WTC11 (cell line): Measurements from ENCODE around the gene PDZD2. TPM values are rescaled to one million over a fixed set of nuclear protein-coding genes. Genes with fewer than 3 reads are reported as not detected.

Experiments used
- ATAC-seq: fragments of 200-7000 bp; cut with Tn5 transposase; 2 replicates; pipeline ENCODE4 v1.10.0; 2021; ENCODE audit warnings: mild to moderate bottlenecking, moderate library complexity
- CTCF ChIA-PET: fragments of 300-600 bp; sonication (Branson Sonifier 250); formaldehyde crosslinking; loops from one replicate; lab custom pipeline; 2021; ENCODE audit warnings: antibody characterized with exemption; lab: Charles Lee
- POLR2A ChIA-PET: fragments of 350-600 bp; sonication (Branson Sonifier 250); formaldehyde crosslinking; loops from one replicate; lab custom pipeline; 2021; ENCODE audit warnings: antibody characterized with exemption; lab: Charles Lee
- DNase-seq: peaks from one replicate; pipeline ENCODE4 v3.0.0; 2021; ENCODE audit warnings: low spot score
- H3K27ac Mint-ChIP-seq: 2 replicates; pipeline ENCODE4 v1.8.0; 2021; ENCODE audit warnings: mixed read lengths
- H3K27me3 Mint-ChIP-seq: 2 replicates; pipeline ENCODE4 v1.8.0; 2021; ENCODE audit warnings: low read depth, mild to moderate bottlenecking, moderate library complexity, mixed read lengths
- H3K36me3 Mint-ChIP-seq: 2 replicates; pipeline ENCODE4 v1.8.0; 2021; ENCODE audit warnings: mixed read lengths
- H3K4me1 Mint-ChIP-seq: 2 replicates; pipeline ENCODE4 v1.8.0; 2022; ENCODE audit warnings: mixed read lengths
- H3K4me3 Mint-ChIP-seq: 2 replicates; pipeline ENCODE4 v1.8.0; 2021; ENCODE audit warnings: mild to moderate bottlenecking, moderate library complexity, mixed read lengths
- H3K9me3 Mint-ChIP-seq: 2 replicates; pipeline ENCODE4 v1.8.0; 2021; ENCODE audit warnings: mixed read lengths
- CBFB ChIP-seq: sonication (generic); formaldehyde crosslinking; IDR thresholded peaks from 2 replicates; pipeline ENCODE4 v1.8.1; 2022; ENCODE audit warnings: mild to moderate bottlenecking, low read depth, missing genetic modification reagents
- ESRRA ChIP-seq: sonication (generic); formaldehyde crosslinking; IDR thresholded peaks from 2 replicates; pipeline ENCODE4 v1.8.1; 2022; ENCODE audit warnings: mild to moderate bottlenecking, missing genetic modification reagents, borderline replicate concordance
- FOXK1 ChIP-seq: sonication (generic); formaldehyde crosslinking; IDR thresholded peaks from 2 replicates; pipeline ENCODE4 v1.8.0; 2022; ENCODE audit warnings: mild to moderate bottlenecking, moderate library complexity, missing genetic modification reagents
- HMGXB4 ChIP-seq: sonication (generic); formaldehyde crosslinking; IDR thresholded peaks from 2 replicates; pipeline ENCODE4 v1.8.1; 2023; ENCODE audit warnings: mild to moderate bottlenecking, moderate library complexity, missing genetic modification reagents
- IRF1 ChIP-seq: sonication (generic); formaldehyde crosslinking; IDR thresholded peaks from 2 replicates; pipeline ENCODE4 v1.8.0; 2023; ENCODE audit warnings: missing genetic modification reagents
- IRF2 ChIP-seq: sonication (generic); formaldehyde crosslinking; IDR thresholded peaks from 2 replicates; pipeline ENCODE4 v1.8.0; 2022; ENCODE audit warnings: low read depth, missing genetic modification reagents, borderline replicate concordance
- NR1H2 ChIP-seq: sonication (generic); formaldehyde crosslinking; IDR thresholded peaks from 2 replicates; pipeline ENCODE4 v1.9.0; 2021; ENCODE audit warnings: mild to moderate bottlenecking, moderate library complexity, missing genetic modification reagents
- PREB ChIP-seq: sonication (generic); formaldehyde crosslinking; IDR thresholded peaks from 2 replicates; pipeline ENCODE4 v1.8.1; 2022; ENCODE audit warnings: mild to moderate bottlenecking, missing genetic modification reagents, moderate library complexity, borderline replicate concordance
- SMAD3 ChIP-seq: sonication (generic); formaldehyde crosslinking; IDR thresholded peaks from 2 replicates; pipeline ENCODE4 v1.8.0; 2022; ENCODE audit warnings: missing genetic modification reagents, mild to moderate bottlenecking, borderline replicate concordance
- ZBTB21 ChIP-seq: sonication (generic); formaldehyde crosslinking; IDR thresholded peaks from 2 replicates; pipeline ENCODE4 v1.8.1; 2023; ENCODE audit warnings: mild to moderate bottlenecking, missing genetic modification reagents, borderline replicate concordance
- ZNF219 ChIP-seq: sonication (generic); formaldehyde crosslinking; IDR thresholded peaks from 2 replicates; pipeline ENCODE4 v1.8.0; 2023; ENCODE audit warnings: missing genetic modification reagents, mild to moderate bottlenecking, borderline replicate concordance
- ZNF232 ChIP-seq: sonication (generic); formaldehyde crosslinking; IDR thresholded peaks from 2 replicates; pipeline ENCODE4 v1.8.0; 2022; ENCODE audit warnings: mild to moderate bottlenecking, missing genetic modification reagents
- ZNF263 ChIP-seq: sonication (generic); formaldehyde crosslinking; IDR thresholded peaks from 2 replicates; pipeline ENCODE4 v1.8.1; 2022; ENCODE audit warnings: low read depth, mild to moderate bottlenecking, moderate library complexity, missing genetic modification reagents
- ZNF317 ChIP-seq: sonication (generic); formaldehyde crosslinking; IDR thresholded peaks from 2 replicates; pipeline ENCODE4 v1.8.1; 2023; ENCODE audit warnings: low read depth, mild to moderate bottlenecking, moderate library complexity, missing genetic modification reagents, borderline replicate concordance
- ZNF396 ChIP-seq: fragments of 250-450 bp; sonication (Bioruptor Pico); IDR thresholded peaks from 2 replicates; pipeline ENCODE4 v1.8.0; 2021; ENCODE audit warnings: mild to moderate bottlenecking, moderate library complexity, borderline replicate concordance
- ZNF416 ChIP-seq: fragments of 250-450 bp; sonication (Bioruptor Pico); IDR thresholded peaks from 2 replicates; pipeline ENCODE4 v1.9.0; 2021; ENCODE audit warnings: mild to moderate bottlenecking, inconsistent platforms
- total RNA-seq: library from RNA; stranded (reverse); gene quantifications from 3 replicates; pipeline ENCODE4 v1.2.3, GENCODE V29; 2021
- TF ChIP-seq, protein P1 (sequence below): sonication (generic); formaldehyde crosslinking; IDR thresholded peaks from 2 replicates; pipeline ENCODE4 v1.8.0; 2022; ENCODE audit warnings: missing genetic modification reagents
- TF ChIP-seq, protein P2 (sequence below): fragments of 250-450 bp; sonication (Bioruptor Pico); IDR thresholded peaks from 2 replicates; pipeline ENCODE4 v1.9.0; 2021; ENCODE audit warnings: mild to moderate bottlenecking
- TF ChIP-seq, protein P3 (sequence below): sonication (generic); formaldehyde crosslinking; IDR thresholded peaks from 2 replicates; pipeline ENCODE4 v1.8.0; 2022; ENCODE audit warnings: mild to moderate bottlenecking, missing genetic modification reagents
- TF ChIP-seq, protein P4 (sequence below): sonication (generic); formaldehyde crosslinking; conservative IDR thresholded peaks from 2 replicates; pipeline ENCODE4 v1.8.1; 2022; ENCODE audit warnings: mild to moderate bottlenecking, missing genetic modification reagents
- TF ChIP-seq, protein P5 (sequence below): sonication (generic); formaldehyde crosslinking; IDR thresholded peaks from 2 replicates; pipeline ENCODE4 v1.8.1; 2023; ENCODE audit warnings: mild to moderate bottlenecking, missing genetic modification reagents

PDZD2 gene
- total RNA-seq, 1 experiment from 2014 or later, result 11.4 TPM

- no peak for TF ChIP-seq ZNF396 (CRISPR knock-in tag)
- TF ChIP-seq HMGXB4 (CRISPR knock-in tag), result no peak
- no peak for TF ChIP-seq ZNF416 (CRISPR knock-in tag)
- TF ChIP-seq, protein P1, sequence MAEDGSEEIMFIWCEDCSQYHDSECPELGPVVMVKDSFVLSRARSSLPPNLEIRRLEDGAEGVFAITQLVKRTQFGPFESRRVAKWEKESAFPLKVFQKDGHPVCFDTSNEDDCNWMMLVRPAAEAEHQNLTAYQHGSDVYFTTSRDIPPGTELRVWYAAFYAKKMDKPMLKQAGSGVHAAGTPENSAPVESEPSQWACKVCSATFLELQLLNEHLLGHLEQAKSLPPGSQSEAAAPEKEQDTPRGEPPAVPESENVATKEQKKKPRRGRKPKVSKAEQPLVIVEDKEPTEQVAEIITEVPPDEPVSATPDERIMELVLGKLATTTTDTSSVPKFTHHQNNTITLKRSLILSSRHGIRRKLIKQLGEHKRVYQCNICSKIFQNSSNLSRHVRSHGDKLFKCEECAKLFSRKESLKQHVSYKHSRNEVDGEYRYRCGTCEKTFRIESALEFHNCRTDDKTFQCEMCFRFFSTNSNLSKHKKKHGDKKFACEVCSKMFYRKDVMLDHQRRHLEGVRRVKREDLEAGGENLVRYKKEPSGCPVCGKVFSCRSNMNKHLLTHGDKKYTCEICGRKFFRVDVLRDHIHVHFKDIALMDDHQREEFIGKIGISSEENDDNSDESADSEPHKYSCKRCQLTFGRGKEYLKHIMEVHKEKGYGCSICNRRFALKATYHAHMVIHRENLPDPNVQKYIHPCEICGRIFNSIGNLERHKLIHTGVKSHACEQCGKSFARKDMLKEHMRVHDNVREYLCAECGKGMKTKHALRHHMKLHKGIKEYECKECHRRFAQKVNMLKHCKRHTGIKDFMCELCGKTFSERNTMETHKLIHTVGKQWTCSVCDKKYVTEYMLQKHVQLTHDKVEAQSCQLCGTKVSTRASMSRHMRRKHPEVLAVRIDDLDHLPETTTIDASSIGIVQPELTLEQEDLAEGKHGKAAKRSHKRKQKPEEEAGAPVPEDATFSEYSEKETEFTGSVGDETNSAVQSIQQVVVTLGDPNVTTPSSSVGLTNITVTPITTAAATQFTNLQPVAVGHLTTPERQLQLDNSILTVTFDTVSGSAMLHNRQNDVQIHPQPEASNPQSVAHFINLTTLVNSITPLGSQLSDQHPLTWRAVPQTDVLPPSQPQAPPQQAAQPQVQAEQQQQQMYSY (CRISPR knock-in tag), result no peak
- TF ChIP-seq, all 79 proteins: peak for 0
These were observed 272.6 kb downstream of the PDZD2 start (continued) for GRCh38 chr5:31911291-31912265.

- no peak for DNase-seq
- TF ChIP-seq ESRRA (CRISPR knock-in tag) (no peak), FOXK1 (CRISPR knock-in tag) (no peak)
- TF ChIP-seq, protein P2, sequence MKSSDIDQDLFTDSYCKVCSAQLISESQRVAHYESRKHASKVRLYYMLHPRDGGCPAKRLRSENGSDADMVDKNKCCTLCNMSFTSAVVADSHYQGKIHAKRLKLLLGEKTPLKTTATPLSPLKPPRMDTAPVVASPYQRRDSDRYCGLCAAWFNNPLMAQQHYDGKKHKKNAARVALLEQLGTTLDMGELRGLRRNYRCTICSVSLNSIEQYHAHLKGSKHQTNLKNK (CRISPR knock-in tag), result no peak
- ChIA-PET POLR2A (no interaction called here), CTCF (interaction anchor here (1.4 kb wide), 1 partner anchor 179 kb away, joined by 4 read pairs; no protein-coding TSS in a partner anchor)
- H3K27me3 Mint-ChIP-seq, result no peaks in the 10 kb centered on the region
- H3K4me1 Mint-ChIP-seq, result peaks cover 13% of the 10 kb centered on the region
- H3K9me3 Mint-ChIP-seq, result no peaks in the 10 kb centered on the region
- ATAC-seq, result no peak
- no peaks in the 10 kb centered on the region for H3K36me3 Mint-ChIP-seq
- H3K27ac Mint-ChIP-seq, result no peak overlapping the region
- H3K4me3 Mint-ChIP-seq, result no peak overlapping the region
These were observed 274.9 kb downstream of the PDZD2 start for GRCh38 chr5:31913808-31914207.

DNA sequence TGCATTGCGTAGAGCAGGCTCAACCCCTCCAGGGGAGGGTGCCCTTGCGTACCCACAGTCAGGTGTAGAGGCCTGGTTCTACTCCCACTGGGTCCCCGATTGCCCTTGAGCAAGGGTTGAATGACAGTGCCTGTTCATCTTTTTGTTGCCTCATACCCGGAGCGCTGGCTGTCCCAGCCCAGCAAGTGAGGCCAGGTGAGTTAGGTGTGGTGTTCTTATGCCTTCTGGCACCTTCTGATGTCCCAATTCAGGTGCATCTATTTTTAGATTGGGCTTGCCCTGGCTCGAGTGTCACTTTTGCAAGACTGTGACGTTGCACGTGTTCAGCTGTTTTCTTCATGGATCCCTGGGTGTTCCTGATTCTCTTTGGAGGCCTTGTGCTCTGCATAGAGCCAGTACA, 277.4 kb downstream of the PDZD2 start:
- Mint-ChIP-seq H3K27me3 (no peaks in the 10 kb centered on the region), H3K9me3 (no peaks in the 10 kb centered on the region), H3K36me3 (no peaks in the 10 kb centered on the region), H3K4me1 (peaks cover 13% of the 10 kb centered on the region), H3K4me3 (no peak overlapping the region), H3K27ac (no peak overlapping the region)
- ChIA-PET CTCF (interaction anchor here (1.5 kb wide), 1 partner anchor 13 kb away, joined by 4 read pairs; no protein-coding TSS in a partner anchor), POLR2A (no interaction called here)
- ATAC-seq (no peak), DNase-seq (no peak)
- TF ChIP-seq PREB (CRISPR knock-in tag) (no peak), ZNF263 (CRISPR knock-in tag) (no peak), ZNF317 (CRISPR knock-in tag) (no peak), ZNF416 (CRISPR knock-in tag) (no peak), CBFB (CRISPR knock-in tag) (no peak), ZNF219 (CRISPR knock-in tag) (no peak), ZBTB21 (no peak), NR1H2 (CRISPR knock-in tag) (no peak), IRF2 (no peak), FOXK1 (CRISPR knock-in tag) (no peak), SMAD3 (CRISPR knock-in tag) (no peak), IRF1 (CRISPR knock-in tag) (no peak), ZNF232 (CRISPR knock-in tag) (no peak)
- TF ChIP-seq, protein P3, sequence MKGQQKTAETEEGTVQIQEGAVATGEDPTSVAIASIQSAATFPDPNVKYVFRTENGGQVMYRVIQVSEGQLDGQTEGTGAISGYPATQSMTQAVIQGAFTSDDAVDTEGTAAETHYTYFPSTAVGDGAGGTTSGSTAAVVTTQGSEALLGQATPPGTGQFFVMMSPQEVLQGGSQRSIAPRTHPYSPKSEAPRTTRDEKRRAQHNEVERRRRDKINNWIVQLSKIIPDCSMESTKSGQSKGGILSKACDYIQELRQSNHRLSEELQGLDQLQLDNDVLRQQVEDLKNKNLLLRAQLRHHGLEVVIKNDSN (CRISPR knock-in tag), result no peak
- TF ChIP-seq, protein P4, sequence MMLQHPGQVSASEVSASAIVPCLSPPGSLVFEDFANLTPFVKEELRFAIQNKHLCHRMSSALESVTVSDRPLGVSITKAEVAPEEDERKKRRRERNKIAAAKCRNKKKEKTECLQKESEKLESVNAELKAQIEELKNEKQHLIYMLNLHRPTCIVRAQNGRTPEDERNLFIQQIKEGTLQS (CRISPR knock-in tag), result no peak
- TF ChIP-seq, protein P5, sequence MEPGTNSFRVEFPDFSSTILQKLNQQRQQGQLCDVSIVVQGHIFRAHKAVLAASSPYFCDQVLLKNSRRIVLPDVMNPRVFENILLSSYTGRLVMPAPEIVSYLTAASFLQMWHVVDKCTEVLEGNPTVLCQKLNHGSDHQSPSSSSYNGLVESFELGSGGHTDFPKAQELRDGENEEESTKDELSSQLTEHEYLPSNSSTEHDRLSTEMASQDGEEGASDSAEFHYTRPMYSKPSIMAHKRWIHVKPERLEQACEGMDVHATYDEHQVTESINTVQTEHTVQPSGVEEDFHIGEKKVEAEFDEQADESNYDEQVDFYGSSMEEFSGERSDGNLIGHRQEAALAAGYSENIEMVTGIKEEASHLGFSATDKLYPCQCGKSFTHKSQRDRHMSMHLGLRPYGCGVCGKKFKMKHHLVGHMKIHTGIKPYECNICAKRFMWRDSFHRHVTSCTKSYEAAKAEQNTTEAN (CRISPR knock-in tag), result no peak
